HG03378 (cell line): ENCODE results near the gene S100B.
"Not testable (repeated sequence)": the region's sequence is repeated elsewhere in the genome, so short reads cannot be mapped to it uniquely, and the experiment has no call there.

Experiments
- ATAC-seq: cut with Tn5 transposase; IDR thresholded peaks from one replicate; pipeline ENCODE4 v1.9.1; 2021; ENCODE audit warnings: mild to moderate bottlenecking, moderate library complexity; ENCODE audit not compliant: unreplicated experiment

Gene S100B

GRCh38 chr21:46604975-46605766 lies at the start of gene S100B:
S100B (minus strand) TSS chr21:46605082; CDS start chr21:46602415, 2,667 bp downstream.
- ATAC-seq: no peak

GRCh38 chr21:46651121-46651520 lies 46.2 kb upstream of the S100B start:
- no peak for ATAC-seq

GRCh38 chr21:46650476-46651098 lies 45.7 kb upstream of the S100B start:
- no peak for ATAC-seq

- no peak for ATAC-seq
Observed at GRCh38 chr21:46649356-46649755, 44.5 kb upstream of the S100B start.

GRCh38 chr21:46648539-46648938 lies 43.7 kb upstream of the S100B start:
- ATAC-seq: no peak

GRCh38 chr21:46646541-46647154 lies 41.8 kb upstream of the S100B start:
- no peak for ATAC-seq

- no peak for ATAC-seq
Observed at GRCh38 chr21:46645840-46646239, 41.0 kb upstream of the S100B start.

- ATAC-seq: no peak
Observed at GRCh38 chr21:46643379-46644177, 38.7 kb upstream of the S100B start.

GRCh38 chr21:46641656-46642055 lies 36.8 kb upstream of the S100B start:
- no peak for ATAC-seq

- ATAC-seq: no peak
Observed at GRCh38 chr21:46639489-46640386, 34.9 kb upstream of the S100B start.

- ATAC-seq: no peak
Observed at GRCh38 chr21:46637952-46638746, 33.3 kb upstream of the S100B start.

- no peak for ATAC-seq
Observed at GRCh38 chr21:46636550-46637285, 31.8 kb upstream of the S100B start.

GRCh38 chr21:46636181-46636512 lies 31.3 kb upstream of the S100B start:
- ATAC-seq: no peak

GRCh38 chr21:46635324-46636180 lies 30.7 kb upstream of the S100B start, which contains the start of gene PRMT2:
PRMT2 (plus strand) TSS chr21:46635674; CDS start chr21:46636952, 1,278 bp downstream.
- peak; percentile 72 for ATAC-seq

GRCh38 chr21:46634966-46635323 lies 30.1 kb upstream of the S100B start:
- no peak for ATAC-seq

GRCh38 chr21:46634427-46634826 lies 29.5 kb upstream of the S100B start:
- no peak for ATAC-seq

- ATAC-seq: no peak
Observed at GRCh38 chr21:46633566-46633965, 28.7 kb upstream of the S100B start.

- not testable (repeated sequence) for ATAC-seq
Observed at GRCh38 chr21:46630915-46631314, 26.0 kb upstream of the S100B start.
